ENCODE data around the gene GRPEL1.

The GRPEL1 gene

DNA sequence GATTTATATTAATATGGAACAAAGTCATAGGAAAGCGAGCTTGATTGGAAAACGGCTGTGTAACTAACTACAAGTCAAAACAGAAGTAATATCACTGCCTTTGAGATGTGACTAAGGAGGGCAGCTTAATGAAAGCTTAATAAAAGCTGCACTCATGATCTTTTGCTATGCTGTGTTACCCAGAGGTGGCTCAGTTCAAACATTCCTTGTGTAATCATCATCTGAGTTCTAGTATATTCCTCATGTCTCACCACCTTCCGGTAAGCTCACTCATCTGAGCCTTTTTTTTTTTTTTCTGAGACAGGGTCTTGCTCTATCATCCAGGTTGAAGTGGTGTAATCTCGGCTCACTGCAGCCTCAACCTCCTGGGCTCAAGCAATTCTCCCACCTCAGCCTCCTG is 5.0 kb downstream of the GRPEL1 start:
- DNase-seq (ENCODE audit: low read depth), result peak; percentile 12

GRCh38 chr4:7061815-7062214 is 6.0 kb downstream of the GRPEL1 start:
- DNase-seq (ENCODE audit: low read depth), result no peak

- DNase-seq (ENCODE audit: low read depth), result no peak
Observed at GRCh38 chr4:7060346-7061150, 7.3 kb downstream of the GRPEL1 start.

- DNase-seq (ENCODE audit: low read depth), result no peak
Observed at GRCh38 chr4:7059662-7060061, 8.2 kb downstream of the GRPEL1 start.

DNA sequence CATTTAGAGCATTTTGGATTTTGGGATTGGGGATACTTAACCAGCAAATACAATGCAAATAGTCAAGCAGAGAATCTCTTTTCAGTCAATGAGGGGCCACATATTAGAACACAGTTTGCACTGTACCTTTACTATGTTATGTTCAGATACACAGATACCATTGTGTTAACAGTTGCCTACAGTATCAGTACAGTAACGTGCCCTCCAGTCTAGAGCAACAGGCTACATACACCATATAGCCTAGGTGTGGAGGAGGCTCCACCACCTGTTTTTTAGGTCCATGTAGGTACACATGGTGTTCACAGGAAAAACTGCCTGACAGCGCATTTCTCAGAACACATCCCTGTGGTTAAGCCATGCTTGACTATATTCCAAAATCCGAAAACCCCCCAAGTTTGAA is 9.1 kb downstream of the GRPEL1 start:
- no peak for DNase-seq (ENCODE audit: low read depth)

DNA sequence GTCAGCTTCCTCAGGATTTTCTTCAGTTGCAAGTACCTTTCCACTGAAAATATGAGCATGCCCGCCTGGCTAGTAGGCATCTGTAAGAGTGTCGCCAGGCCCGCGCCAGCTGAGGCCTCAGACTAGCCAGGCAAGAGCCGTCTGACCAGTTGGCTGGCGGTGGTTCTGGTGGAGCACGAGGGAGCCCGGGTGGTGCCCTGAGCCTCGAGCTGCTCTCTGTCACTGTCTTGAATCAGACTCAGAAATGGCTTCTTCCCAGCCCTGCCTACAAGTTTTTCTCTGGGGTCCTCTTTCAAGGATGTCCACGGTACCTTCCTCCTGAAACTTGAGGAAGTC is 11.9 kb downstream of the GRPEL1 start:
- DNase-seq (ENCODE audit: low read depth), result no peak

DNA sequence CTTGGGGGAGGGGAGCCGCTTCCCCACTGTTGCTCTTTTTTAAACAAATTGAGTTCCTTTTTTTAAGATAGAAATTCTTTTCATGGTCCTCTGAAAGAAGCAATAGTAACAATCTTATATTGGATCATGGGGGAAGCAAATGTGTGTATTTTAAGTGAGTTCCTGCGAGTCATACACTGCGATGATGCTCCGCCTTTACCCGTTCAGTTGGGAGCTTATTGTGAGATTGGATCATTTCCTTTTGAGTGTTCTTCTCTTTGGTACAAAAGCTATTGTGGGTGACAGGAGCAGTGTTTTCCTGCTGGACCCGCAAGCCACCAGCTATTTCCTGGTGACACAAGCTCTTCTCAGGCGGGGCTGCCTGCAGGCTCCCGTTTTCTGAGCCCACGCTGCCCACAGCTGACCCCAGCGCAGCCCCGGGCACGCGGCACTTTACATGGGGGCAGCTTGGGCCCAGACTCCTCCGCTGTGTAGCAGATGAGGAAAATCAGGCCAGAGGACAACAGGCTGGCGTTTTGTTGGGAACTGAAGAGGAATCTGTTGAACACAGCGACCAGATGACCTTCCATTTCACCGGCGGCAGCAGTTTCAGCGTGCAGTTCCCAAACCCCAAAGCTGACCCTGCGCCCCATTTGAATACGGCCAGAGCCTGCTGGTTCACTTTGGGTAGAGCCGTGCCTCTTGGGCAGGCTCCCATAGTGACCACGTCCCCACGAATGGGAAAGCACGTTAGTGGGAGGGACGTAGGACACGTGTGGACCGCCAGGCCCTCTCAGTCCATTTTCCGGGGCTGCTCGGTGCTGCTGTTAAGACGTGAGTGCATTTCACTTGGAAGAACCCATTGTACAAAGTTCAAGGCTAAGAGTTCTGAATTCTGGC is 12.5 kb downstream of the GRPEL1 start:
- DNase-seq (ENCODE audit: low read depth), result peak; percentile 59

DNA sequence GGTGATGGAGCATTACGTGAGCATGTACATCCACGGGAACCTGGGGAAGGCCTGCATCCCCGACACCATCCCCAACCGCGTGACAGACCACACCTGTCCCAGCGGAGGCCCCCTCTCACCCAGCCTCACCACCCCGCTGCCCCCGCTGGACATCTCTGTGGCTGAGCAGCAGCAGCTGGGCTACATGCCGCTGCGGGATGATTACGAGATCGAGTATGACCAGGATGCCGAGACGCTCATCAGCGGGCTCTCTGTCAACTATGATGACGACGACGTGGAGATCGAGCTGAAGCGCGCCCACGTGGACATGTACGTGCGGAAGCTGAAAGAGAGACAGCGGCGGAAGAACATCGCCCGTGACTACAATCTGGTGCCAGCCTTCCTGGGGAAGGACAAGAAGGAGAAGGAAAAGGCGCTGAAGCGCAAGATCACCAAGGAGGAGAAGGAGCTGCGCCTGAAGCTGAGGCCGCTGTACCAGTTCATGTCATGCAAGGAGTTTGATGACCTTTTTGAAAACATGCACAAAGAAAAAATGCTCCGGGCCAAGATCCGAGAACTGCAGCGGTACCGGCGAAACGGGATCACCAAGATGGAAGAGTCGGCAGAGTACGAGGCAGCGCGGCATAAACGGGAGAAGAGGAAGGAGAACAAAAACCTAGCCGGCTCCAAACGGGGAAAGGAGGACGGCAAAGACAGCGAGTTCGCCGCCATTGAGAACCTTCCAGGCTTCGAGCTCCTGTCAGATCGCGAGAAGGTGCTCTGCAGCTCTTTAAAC is 13.6 kb downstream of the GRPEL1 start:
- no peak for DNase-seq (ENCODE audit: low read depth)

- DNase-seq (ENCODE audit: low read depth), result no peak
Observed at GRCh38 chr4:7052923-7053715, 14.7 kb downstream of the GRPEL1 start.

DNA sequence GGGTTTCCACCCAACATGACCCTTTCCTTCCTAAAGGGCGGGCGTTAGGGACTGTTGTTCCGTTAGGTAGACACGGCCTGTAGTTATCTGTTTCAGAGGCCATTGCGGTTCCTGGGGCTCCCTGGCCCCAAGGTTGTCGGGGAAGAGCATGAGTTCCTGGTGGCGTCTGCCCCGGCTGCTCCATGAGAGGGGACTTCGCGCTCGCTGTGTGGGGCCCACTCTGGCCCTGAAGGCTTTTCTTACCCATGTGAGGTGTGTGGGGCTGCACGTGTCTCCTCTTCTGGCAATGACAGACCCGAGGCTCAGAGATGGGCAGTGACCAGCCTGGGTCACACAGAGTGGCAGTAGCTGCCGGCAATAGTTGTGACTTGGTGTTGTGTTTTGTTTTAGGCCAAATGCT is 15.6 kb downstream of the GRPEL1 start:
- no peak for DNase-seq (ENCODE audit: low read depth)

DNA sequence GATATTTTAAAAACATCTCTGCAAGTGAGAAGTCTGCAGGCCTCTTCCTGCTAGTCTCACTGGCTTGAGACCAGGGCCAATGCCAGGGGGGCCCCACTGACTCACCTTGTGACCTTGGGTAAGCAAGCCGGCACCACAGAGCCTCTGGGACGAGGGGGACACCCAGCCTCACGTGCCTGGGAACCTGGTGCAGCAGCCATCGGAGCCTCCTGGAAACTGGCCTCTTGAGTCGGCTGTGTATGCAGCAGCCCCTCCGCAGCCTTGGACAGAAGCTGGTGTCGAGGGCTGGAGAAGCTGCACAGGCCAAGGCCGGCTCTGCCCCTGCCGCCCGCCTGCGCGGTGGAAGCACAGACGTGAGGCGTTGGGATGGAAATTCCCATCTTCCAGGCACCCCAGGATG is 16.0 kb downstream of the GRPEL1 start:
- no peak for DNase-seq (ENCODE audit: low read depth)

DNA sequence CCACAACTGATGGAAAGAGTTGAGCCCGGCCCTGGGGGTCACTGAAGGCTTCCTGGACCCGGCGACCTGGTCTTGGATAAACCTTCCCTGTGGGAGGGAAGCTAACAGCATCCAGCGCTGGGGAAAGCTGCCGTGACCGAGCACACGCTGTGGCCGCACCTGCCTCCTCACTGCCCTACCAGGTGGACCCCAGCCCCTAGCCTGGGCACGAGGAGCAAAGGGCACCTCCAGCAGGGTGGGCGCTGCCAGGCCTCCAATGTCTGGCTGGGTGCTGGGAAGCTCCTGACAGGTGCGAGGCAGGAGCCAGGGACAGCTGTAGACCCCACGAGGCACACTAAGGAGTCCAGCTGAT is 16.7 kb downstream of the GRPEL1 start:
- DNase-seq (ENCODE audit: low read depth), result no peak

GRCh38 chr4:7050481-7051143 is 17.3 kb downstream of the GRPEL1 start:
- DNase-seq (ENCODE audit: low read depth), result no peak

GRCh38 chr4:7049739-7050138 is 18.1 kb downstream of the GRPEL1 start:
- no peak for DNase-seq (ENCODE audit: low read depth)

DNA sequence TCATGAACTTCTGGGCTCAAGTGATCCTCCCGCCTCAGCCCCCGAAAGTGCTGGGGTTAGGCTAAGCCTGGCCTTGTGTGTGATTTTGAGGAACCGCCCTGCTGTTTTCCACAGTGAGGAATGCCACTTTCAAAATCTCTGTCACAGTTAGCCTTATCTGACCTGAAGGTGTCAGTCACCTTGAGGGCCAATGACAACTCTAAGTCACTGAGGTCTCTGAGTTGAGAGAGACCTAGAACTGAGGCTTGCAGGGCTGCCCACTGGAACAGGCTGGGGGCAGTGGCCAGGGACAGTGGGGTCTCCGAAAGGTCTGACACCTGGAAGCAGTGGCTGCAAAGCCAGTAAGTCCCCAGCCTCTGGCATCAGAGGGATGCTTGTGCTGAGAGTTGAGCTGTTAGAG is 18.6 kb downstream of the GRPEL1 start:
- DNase-seq (ENCODE audit: low read depth), result no peak

- no peak for DNase-seq (ENCODE audit: low read depth)
Observed at GRCh38 chr4:7048642-7049041, 19.2 kb downstream of the GRPEL1 start.

GRCh38 chr4:7046971-7047370 is 20.9 kb downstream of the GRPEL1 start:
- DNase-seq (ENCODE audit: low read depth), result no peak

DNA sequence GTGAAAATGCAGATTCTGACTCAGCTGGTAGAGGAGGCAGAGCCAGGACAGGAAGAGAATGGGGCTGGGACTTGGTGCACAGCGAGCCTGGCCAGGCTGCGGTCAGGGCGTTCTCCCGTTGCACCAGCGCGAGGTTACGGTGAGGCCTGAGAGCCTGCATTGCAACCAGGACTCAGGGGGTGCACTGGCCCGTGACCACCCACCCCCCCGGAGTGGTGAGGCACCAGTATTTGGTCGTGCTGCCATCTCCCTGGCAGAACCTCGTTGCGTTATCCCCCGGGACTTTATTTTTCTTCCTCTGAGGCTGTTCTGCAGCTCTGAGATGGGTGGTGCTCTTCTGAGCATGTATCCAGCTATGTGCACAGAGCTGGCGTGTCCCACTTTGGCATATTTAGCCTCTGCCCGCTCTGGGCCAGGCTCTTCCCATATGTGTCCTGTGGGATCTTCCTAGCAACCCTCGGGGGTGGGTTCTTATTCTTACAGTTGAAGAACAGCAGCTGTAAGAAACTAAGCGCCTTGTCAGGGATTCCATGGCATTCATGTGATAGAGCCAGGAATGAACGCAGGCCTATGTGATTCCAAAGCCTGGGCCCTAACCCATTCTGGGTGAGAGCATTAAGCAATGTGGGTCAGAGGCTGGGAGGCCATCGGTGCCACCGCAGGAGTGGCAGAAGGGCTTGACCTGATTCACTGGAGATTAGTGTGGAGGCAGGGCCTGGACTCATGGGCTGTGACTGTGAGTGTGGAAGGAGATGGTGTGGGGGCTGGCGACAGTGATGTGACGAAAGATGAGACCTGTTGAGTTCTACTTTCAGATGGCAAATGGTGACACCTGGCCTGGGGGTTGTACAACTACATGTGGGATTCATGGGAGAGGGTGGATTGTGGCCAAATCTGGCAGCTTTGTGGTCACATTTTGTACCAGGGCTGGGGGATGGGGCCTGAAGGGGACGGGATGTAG is 21.6 kb downstream of the GRPEL1 start:
- no peak for DNase-seq (ENCODE audit: low read depth)

DNA sequence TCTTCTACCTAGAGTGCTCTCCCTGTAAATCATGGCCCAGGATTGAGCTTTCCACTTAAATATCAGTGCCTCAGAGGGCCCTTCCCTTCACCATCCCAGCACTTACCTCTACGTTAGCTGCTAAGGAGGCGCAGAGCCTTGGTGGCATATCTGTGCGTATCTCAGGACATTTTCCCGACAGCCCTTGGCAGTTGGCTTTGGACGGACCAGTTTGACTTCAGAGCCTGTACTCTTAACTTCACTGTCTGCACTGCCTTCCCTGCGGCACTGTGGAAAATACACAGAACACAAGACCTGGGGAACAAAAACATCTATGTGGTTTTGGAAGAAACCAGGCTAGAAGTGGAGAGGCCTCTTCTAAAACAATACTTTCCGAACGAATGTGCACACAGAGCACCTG is 22.3 kb downstream of the GRPEL1 start:
- DNase-seq (ENCODE audit: low read depth), result no peak
